Astrocyte of the spinal cord (primary cell): ENCODE results near the gene CPLX1.

Experiments used
- DNase-seq: peaks from one replicate; pipeline ENCODE4 v3.0.0; 2011; ENCODE audit warnings: low read depth, low spot score
- H3K4me3 ChIP-seq: 2 replicates; pipeline ENCODE4 v1.5.1; 2011; ENCODE audit warnings: low read depth, mild to moderate bottlenecking, low read length, moderate library complexity
- CTCF ChIP-seq: IDR thresholded peaks from 2 replicates; pipeline ENCODE4 v1.5.1; 2012; ENCODE audit warnings: low read depth, mild to moderate bottlenecking, low read length, inconsistent platforms
- in situ Hi-C: cut with HindIII; loops from 2 replicates; pipeline ENCODE4 v1.10.0; 2017; ENCODE audit warnings: low sequenced_read_pairs

Gene CPLX1

GRCh38 chr4:834368-835147, 8.6 kb upstream of the CPLX1 start:
- no peak for DNase-seq
- no peak overlapping the region for H3K4me3 ChIP-seq
- TF ChIP-seq CTCF: no peak
- in situ Hi-C loops: no loop called here

- no peak overlapping the region for H3K4me3 ChIP-seq
- in situ Hi-C loops: no loop called here
- no peak for DNase-seq
- no peak for TF ChIP-seq CTCF
Measured at GRCh38 chr4:833731-834367, 7.9 kb upstream of the CPLX1 start.

- TF ChIP-seq CTCF: no peak
- no peak for DNase-seq
- H3K4me3 ChIP-seq: no peak overlapping the region
- in situ Hi-C loops: no loop called here
Measured at GRCh38 chr4:833156-833555, 7.2 kb upstream of the CPLX1 start.

- no peak for TF ChIP-seq CTCF
- in situ Hi-C loops: no loop called here
- no peak for DNase-seq
- H3K4me3 ChIP-seq: no peak overlapping the region
Measured at GRCh38 chr4:832536-832935, 6.6 kb upstream of the CPLX1 start.

GRCh38 chr4:832108-832507, 6.2 kb upstream of the CPLX1 start:
- H3K4me3 ChIP-seq: no peak overlapping the region
- no peak for DNase-seq
- no peak for TF ChIP-seq CTCF
- in situ Hi-C loops: no loop called here

GRCh38 chr4:831483-831805, 5.5 kb upstream of the CPLX1 start:
- DNase-seq: no peak
- H3K4me3 ChIP-seq: no peak overlapping the region
- in situ Hi-C loops: no loop called here
- TF ChIP-seq CTCF: no peak
